ENCODE results near the gene CLUH.
A peak's percentile ranks its signal among the peaks of the same experiment; 100 is the strongest.
"Not testable (repeated sequence)": the region's sequence is repeated elsewhere in the genome, so short reads cannot be mapped to it uniquely, and the experiment has no call there.

Gene CLUH

DNA sequence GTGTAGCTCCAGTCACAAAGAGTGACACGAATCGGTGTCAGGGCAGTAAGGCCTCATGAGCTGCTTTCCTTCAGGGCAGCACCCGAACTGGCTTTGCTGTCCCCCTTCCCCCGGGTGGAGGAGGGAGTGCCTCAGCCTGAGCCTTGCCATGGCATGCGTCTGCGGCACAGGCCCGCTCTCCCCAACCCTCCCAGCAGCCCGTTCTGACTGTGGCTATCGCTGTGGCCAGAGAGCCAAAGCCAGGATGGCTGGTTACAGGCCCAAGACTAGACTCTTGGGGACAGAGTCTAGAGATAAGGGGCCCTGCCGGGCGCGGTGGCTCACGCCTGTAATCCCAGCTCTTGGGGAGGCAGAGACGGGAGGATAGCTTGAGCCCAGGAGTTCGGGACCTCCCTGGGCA, 25.9 kb downstream of the CLUH start:
- DNase-seq, result no peak

DNA sequence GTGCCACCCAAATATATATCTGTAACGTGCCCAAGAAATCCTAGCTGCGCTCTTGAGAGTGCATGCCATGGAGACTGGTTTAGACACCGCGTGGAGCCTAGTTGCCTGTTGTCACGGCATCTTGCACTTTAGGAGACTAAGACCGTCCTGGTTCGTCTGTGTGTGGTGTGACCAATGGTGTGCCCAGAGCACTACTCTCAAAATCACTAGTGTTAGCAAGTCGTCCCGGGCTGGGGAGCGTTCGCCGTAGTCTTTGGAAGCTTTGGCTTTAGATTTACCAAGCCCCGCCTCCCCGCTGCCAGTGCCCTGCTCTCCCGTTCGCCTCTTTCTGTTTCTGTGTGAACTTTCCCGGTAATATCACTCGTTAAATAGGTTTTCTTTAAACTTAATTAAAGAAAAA, 27.0 kb downstream of the CLUH start:
- no peak for DNase-seq

DNA sequence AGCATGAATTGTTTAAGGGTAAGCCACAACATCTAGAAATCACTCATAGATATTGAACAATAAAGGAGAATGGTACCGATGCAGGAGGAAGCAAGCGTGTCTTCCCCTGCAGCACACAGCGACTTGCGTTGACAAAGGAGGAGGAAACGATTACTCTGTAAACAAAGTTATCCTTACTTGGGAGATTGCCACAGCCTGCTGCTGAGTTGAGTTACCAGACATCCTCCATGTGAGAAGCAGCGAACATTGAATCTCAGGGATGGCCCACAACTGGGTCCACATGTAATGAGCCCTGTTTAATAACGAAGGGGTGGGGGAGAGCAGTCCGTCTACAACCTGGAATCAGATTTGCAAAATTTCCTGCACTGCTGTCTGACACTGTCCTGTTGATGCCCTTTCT, 27.7 kb downstream of the CLUH start:
- no peak for DNase-seq

DNA sequence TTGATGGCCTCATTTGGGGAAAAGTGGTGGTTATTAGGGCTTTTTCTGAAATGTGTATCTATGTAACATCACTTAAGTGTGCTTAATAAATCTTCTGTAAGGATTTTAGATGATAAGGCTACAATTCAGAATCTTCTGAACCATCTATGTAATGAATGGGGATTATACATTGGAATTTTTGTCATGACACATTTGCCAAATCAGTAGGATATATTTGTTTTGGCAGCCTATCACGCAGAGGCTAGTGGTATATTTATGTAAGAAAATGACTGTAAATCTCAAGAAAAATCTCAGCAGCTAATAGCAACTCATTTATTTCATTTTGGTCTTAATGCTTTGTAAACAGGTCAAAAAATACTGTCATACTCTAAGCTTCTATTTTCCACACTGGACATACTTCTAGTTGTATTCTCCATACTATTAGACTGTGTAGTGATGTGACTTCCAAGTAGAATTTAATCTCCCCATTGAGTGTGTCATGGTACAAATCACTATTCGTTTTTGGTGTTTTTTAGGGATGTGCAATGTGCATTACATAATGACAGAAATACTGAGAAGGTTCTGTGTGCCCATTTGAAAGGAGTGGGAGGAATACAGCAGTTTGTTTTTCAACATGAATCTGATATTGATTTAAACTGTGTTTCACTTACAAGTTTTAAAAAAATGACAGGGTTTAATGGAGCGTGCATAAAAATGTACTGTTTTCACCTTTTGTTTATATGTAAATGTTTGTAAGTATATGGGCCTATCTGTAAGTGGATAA, 29.2 kb downstream of the CLUH start:
- DNase-seq, result no peak

DNA sequence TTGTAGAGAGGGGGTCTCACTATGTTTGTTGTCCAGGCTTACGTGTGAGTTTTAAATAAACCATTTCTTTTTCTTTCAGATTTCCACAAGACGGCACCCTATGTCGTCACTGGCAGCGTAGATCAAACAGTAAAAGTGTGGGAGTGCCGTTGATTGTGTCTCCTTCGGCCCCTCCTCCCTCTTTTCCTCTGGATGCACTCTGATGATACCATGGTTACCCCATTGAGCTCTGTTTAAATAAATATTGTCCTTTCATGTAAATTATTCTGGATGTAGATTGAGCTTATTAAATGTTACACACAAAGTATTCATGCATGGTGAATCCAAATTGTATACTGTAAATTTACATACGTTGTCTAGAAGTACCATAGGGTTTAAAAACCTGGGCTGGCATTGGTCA, 29.9 kb downstream of the CLUH start:
- DNase-seq, result no peak

DNA sequence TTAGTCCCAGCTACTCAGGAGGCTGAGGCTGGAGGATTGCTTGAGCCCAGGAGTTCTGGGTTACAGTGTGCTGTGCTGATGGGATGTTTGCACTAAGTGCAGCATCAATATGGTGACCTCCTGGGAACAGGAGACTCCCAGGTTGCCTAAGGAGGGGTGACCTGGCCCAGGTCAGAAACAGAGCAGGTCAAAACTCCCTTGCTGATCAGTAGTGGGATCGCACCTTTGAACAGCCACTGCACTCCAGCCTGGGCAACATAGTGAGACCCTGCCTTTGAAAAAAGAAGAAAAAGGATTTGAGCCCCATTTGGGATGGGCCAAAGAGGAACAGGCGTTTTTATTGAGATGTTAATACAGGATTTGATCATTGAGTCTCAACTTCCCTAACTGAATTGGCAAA, 30.6 kb downstream of the CLUH start:
- DNase-seq, result no peak

DNA sequence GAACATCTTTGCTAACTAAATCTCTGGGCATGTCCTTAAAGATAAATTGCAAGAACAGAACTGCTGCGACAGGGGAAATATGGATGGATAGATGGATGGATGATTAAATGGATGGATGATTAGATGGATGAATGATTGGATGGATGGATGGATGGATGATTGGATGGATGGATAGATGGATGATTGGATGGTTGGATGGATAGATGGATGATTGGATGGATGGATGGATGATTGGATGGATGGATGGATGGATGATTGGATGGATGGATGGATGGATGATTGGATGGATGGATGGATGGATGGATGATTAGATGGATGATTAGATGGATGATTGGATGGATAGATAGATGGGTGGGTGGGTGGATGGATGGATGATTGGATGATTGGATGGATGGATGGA, 32.3 kb downstream of the CLUH start:
- DNase-seq, result not testable (repeated sequence)

DNA sequence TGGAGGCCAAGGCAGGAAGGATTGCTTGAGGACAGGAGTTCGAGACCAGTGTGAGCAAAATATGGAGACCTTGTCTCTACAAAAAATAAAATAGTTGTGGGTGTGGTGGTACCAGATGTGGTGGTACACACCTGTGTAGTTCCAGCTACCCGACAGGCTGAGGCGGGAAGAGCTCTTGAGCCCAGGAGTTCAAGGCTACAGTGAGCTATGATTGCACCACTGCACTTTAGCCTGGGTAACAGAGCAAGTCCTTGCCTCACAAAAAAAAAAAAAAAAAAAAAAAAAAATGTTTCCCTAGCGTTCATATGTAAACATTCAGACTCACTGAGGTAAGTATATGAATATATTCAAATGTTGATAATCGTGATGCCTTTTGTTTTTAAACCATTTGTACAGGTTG, 39.5 kb downstream of the CLUH start:
- no peak for DNase-seq

DNA sequence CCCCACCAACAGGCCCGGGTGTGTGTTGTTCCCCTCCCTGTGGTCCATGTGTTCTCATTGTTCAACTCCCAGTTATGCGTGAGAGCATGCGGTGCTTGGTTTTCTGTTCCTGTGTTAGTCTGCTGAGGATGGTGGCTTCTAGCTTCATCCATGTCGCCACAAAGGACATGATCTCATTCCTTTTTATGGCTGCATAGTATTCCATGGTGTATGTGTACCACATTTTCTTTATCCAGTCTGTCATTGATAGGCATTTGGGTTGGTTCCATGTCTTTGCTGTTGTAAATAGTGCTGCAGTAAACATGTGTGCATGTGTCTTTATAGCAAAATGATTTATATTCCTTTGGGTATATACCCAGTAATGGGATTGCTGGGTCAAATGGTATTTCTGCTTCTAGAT, 51.2 kb downstream of the CLUH start:
- DNase-seq, result not testable (repeated sequence)

DNA sequence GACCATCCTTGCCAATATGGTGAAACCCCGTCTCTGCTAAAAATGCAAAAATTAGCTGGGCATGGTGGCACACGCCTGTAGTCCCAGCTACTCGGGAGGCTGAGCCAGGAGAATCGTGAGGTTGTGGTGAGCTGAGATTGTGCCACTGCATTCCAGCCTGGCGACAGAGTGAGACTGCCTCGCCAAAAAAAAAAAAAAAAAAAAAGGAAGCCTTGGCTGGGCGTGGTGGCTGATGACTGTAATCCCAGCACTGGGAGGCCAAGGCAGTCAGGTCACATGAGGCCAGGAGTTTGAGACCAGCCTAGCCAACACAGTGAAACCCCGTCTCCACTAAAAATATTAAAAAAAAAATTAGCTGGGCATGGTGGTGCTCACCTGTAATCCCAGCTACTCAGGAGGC, 52.2 kb downstream of the CLUH start:
- DNase-seq, result not testable (repeated sequence)

DNA sequence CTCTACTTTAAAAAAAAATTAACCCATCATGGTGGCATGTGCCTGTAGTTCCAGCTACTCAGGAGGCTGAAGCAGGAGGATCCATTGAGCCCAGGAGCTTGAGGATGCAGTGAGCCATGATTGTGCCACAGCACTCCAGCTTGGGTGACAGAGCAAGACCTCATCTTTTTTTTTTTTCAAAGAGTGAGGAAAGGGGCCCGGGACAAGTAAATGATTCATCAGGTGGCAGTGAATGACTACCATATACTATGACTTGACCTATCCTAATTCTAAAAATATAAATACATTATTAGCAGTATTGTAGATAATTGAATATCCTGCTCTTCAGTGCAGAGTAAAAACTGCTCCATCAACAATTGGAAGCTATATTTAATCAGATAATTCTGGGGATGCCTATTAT, 55.3 kb downstream of the CLUH start:
- no peak for DNase-seq

DNA sequence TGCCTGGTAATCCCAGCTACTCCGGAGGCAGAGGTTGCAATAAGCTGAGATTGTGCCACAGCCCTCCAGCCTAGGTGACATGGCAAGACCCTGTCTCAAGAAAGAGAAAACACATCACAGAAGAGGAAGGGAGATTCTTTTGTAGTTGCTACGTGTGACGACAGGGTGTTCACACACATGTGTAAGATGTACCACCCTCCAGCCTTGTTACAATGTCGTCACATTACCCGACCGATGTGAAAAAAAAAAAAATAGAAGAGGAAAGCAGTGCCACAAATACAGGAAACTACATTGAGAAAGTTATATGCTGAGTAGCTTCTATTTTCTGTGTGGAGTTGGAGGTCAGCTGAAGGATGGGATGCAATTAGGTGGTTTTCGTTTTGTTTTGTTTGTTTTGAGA, 56.0 kb downstream of the CLUH start:
- DNase-seq, result peak; percentile 8

DNA sequence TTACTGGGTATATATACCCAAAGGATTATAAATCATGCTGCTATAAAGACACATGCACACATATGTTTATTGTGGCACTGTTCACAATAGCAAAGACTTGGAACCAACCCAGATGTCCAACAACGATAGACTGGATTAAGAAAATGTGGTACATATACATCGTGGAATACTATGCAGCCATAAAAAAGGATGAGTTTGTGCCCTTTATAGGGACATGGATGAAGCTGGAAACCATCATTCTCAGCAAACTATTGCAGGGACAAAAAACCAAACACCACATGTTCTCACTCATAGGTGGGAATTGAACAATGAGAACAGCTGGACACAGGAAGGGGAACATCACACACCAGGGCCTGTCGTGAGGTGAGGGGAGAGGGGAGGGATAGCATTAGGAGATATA, 58.7 kb downstream of the CLUH start:
- not testable (repeated sequence) for DNase-seq

DNA sequence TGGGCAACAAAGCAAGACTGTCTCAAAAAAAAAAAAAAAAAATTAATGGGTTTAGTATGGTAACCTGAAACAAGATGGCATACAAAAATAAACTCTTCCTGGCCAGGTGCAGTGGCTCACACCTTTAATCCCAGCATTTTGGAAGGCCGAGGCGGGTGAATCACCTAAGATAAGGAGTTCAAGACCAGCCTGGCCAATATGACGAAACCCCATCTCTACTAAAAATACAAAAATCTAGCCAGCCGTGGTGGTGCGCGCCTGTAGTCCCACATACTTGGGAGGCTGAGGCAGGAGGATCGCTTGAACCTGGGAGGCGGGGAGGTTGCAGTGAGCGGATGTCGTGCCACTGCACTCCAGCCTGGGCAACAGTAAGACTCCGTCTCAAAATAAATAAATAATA, 62.4 kb downstream of the CLUH start:
- no peak for DNase-seq

DNA sequence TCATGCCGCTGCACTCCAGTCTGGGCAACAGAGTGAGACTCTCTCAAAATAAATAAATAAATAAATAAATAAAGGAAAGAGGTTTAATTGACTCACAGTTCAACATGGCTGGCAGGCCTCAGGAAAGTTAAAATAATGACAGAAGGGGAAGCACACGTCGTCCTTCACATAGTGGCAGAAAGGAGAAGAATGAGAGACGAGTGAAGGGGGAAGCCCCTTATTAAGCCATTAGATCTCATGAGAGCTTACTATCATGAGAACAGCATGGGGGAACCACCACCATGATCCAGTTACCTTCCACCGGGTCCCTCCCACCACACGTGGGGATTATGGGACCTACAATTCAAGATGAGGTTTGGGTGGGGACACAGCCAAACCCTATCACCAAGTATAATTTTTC, 63.6 kb downstream of the CLUH start:
- DNase-seq, result no peak

DNA sequence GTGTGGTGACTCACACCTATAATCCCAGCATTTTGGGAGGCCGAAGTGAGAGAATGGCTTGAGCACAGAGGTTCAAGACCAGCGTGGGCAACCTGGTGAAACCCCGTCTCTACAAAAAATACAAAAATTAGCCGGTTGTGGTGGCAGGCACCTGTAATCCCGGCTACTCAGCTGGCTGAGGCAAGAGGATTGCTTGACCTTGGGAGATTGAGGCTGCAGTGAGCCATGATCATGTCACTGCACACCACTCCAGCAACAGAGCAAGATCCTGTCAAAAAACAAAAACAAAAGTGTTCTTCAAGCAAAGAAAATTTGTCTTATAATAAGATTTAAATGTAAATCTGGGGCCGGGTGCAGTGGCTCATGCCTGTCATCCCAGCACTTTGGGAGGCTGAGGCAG, 66.6 kb downstream of the CLUH start:
- DNase-seq, result no peak

Data from NCI-H69 (cell line).